ENCODE results near the gene DSCAM.
"Not testable (repeated sequence)": the region's sequence is repeated elsewhere in the genome, so short reads cannot be mapped to it uniquely, and the experiment has no call there.

The DSCAM gene

GRCh38 chr21:40320718-40321117 lies 526.2 kb downstream of the DSCAM start:
- not testable (repeated sequence) for DNase-seq (ENCODE audit: low read depth in 2 of 2)

- no peak for DNase-seq (ENCODE audit: low read depth in 2 of 2)
Measured at GRCh38 chr21:40318371-40318770, 528.6 kb downstream of the DSCAM start.

- DNase-seq (ENCODE audit: low read depth in 2 of 2): no peak
Measured at GRCh38 chr21:40316104-40316503, 530.9 kb downstream of the DSCAM start.

GRCh38 chr21:40315626-40316025 lies 531.3 kb downstream of the DSCAM start:
- DNase-seq (ENCODE audit: low read depth in 2 of 2): no peak

GRCh38 chr21:40313260-40313659 lies 533.7 kb downstream of the DSCAM start:
- no peak for DNase-seq (ENCODE audit: low read depth in 2 of 2)

- no peak for DNase-seq (ENCODE audit: low read depth in 2 of 2)
Measured at GRCh38 chr21:40300300-40300699, 546.7 kb downstream of the DSCAM start.

- DNase-seq (ENCODE audit: low read depth in 2 of 2): no peak
Measured at GRCh38 chr21:40299451-40299850, 547.5 kb downstream of the DSCAM start.

- no peak for DNase-seq (ENCODE audit: low read depth in 2 of 2)
Measured at GRCh38 chr21:40294345-40294744, 552.6 kb downstream of the DSCAM start.

GRCh38 chr21:40291560-40291959 lies 555.4 kb downstream of the DSCAM start:
- DNase-seq (ENCODE audit: low read depth in 2 of 2): no peak

GRCh38 chr21:40284409-40284808 lies 562.5 kb downstream of the DSCAM start:
- no peak for DNase-seq (ENCODE audit: low read depth in 2 of 2)

GRCh38 chr21:40282912-40283886 lies 563.8 kb downstream of the DSCAM start:
- DNase-seq (ENCODE audit: low read depth in 2 of 2): no peak

GRCh38 chr21:40278345-40278744 lies 568.6 kb downstream of the DSCAM start:
- DNase-seq (ENCODE audit: low read depth in 2 of 2): no peak

GRCh38 chr21:40276001-40276400 lies 571.0 kb downstream of the DSCAM start:
- no peak for DNase-seq (ENCODE audit: low read depth in 2 of 2)

- DNase-seq (ENCODE audit: low read depth in 2 of 2): no peak
Measured at GRCh38 chr21:40272037-40272436, 574.9 kb downstream of the DSCAM start.

- DNase-seq (ENCODE audit: low read depth in 2 of 2): no peak
Measured at GRCh38 chr21:40271164-40271563, 575.8 kb downstream of the DSCAM start.

- no peak for DNase-seq (ENCODE audit: low read depth in 2 of 2)
Measured at GRCh38 chr21:40270047-40270446, 576.9 kb downstream of the DSCAM start.

- DNase-seq (ENCODE audit: low read depth in 2 of 2): no peak
Measured at GRCh38 chr21:40269239-40269638, 577.7 kb downstream of the DSCAM start.

- DNase-seq (ENCODE audit: low read depth in 2 of 2): not testable (repeated sequence)
Measured at GRCh38 chr21:40258456-40258855, 588.5 kb downstream of the DSCAM start.

- no peak for DNase-seq (ENCODE audit: low read depth in 2 of 2)
Measured at GRCh38 chr21:40257342-40257741, 589.6 kb downstream of the DSCAM start.

- DNase-seq (ENCODE audit: low read depth in 2 of 2): no peak
Measured at GRCh38 chr21:40255518-40256444, 591.2 kb downstream of the DSCAM start.

GRCh38 chr21:40254540-40255465 lies 592.2 kb downstream of the DSCAM start:
- no peak for DNase-seq (ENCODE audit: low read depth in 2 of 2)
